ENCODE measurements around the gene SVOP.

The SVOP gene

DNA sequence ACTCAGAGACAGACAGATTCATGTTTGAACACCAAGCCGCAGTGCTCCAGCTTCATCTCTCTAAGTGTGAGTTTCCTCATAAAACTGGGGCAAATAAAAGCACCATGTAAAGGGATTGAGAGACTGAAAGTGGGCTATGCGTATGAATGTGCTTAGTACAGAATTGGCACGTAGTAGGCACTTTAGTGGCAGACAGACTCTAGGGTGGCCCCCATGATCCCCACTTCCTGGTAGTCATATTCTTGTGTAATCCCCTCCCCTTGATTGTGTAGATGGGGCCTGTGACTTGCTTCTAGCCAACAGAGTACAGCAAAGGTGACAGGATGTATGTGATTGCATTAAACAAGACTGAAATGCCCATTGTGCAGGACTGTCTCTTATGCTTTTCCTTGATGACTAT lies 98.0 kb downstream of the SVOP start:
- no peak for DNase-seq

- DNase-seq = no peak
Measured at GRCh38 chr12:108921946-108922345, 98.9 kb downstream of the SVOP start.

GRCh38 chr12:108918960-108919642 lies 101.8 kb downstream of the SVOP start:
- no peak for DNase-seq

GRCh38 chr12:108918206-108918605 lies 102.7 kb downstream of the SVOP start:
- DNase-seq = no peak

DNA sequence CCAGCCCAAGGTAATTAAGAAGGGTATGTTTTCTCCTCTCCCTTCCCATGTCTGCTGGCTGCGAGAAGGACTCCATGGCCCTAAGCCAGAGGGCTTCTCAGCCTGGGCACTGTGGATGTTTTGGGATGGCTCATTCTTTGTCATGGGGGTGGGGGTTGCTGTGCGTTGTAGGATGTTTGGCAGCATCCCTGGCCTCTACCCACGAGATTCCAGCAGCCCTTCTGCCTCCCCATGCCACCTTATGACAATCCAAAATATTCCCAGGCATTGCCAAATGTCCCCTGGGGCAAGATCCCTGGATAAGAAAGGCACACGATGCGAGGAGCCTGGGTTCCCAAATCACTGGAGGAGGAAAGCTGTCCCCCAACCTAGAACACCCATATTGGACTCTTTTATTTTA lies 104.5 kb downstream of the SVOP start:
- no peak for DNase-seq

GRCh38 chr12:108915632-108916133 lies 105.2 kb downstream of the SVOP start:
- DNase-seq = no peak

DNA sequence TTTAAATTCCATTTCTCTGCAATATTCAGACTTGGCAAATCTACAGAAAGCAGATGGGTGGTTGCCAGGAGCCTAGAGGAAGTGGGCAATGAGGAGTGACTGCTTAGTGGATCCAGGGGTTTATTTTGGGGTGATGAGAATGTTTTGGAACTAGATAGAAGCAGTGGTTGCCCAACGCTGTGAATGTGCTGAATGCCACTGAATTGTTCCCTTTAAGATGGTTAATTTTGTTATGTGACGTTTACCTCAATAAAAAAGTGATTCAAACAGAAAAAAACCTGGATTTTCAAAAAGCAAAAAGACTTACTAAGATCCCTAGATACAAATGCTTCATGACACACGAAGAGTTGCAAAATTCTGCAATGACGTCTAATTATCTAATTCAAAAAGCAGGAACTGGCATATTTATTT lies 106.7 kb downstream of the SVOP start:
- DNase-seq = no peak

- DNase-seq = no peak
Measured at GRCh38 chr12:108912361-108912760, 108.5 kb downstream of the SVOP start.

GRCh38 chr12:108911915-108912314 lies 109.0 kb downstream of the SVOP start:
- DNase-seq = no peak

DNA sequence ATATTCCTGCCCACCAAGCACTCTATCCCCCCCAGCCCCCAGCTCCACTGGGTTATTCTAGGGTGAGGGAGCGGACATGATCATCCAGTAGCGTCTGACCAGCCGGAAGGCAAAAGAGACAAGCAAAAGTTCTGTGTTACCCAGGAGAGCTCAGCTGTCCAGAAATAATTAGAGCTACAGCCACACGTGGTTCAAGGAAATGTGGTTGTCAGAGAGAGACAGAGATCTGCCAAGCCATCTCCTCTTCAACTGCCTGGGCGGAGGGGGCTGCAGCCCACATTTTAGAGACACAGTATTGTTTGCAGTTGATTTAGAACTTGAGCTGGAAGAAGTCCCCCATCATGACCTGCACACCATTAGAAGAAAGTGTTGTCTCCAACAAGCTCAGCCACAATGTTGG lies 110.5 kb downstream of the SVOP start:
- no peak for DNase-seq

DNA sequence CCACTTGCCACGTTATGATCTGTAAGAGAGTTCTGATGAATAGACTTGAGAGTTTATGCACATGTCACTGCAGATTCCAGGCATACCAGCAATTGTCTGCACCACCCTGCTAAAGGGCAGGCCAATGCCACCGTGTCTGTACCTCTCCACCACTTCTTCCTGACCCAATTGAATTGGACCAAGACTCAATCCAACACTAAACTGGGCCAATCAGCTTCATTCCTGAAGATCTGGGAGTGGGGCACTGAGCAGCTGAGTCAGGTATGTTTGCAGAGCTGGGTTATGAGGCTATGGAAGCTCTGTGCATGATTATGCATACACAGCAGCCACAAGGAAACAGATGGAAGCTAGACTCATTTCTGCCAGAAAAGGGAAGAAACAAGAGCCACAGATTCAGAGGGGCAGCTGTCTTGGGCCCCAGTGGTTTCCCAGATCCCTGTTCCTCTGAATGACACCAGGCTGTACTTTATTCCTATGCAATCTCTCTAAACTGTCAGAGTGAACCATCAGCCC lies 113.0 kb downstream of the SVOP start:
- DNase-seq = no peak

- DNase-seq = no peak
Measured at GRCh38 chr12:108906971-108907370, 113.9 kb downstream of the SVOP start.

- no peak for DNase-seq
Measured at GRCh38 chr12:108905725-108906124, 115.1 kb downstream of the SVOP start.

GRCh38 chr12:108899145-108899544 lies 121.7 kb downstream of the SVOP start:
- no peak for DNase-seq

DNA sequence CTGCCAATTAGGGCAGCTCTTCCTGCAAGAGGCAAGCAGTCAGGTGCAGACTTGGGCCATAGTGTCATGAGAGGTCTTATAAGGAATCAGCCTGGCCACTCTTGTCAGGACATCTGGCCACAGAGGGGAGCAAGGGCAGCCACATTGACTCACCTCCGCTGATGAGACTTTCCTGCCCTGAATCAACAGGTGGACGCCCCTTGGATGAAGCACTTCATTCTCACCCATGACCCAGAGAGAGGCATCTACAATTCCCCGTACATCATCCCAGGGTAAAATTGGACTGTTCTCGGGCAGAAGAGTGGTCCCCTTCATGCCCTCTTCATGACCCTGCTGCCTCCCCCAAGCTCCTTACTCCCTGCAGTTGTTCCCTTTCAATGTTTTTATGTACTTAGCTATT lies 124.1 kb downstream of the SVOP start:
- DNase-seq = no peak

GRCh38 chr12:108896336-108896735 lies 124.5 kb downstream of the SVOP start:
- no peak for DNase-seq

GRCh38 chr12:108895220-108895802 lies 125.6 kb downstream of the SVOP start:
- no peak for DNase-seq

- peak; percentile 29 for DNase-seq
Measured at GRCh38 chr12:108890208-108890607, 130.7 kb downstream of the SVOP start.

GRCh38 chr12:108888031-108888430 lies 132.8 kb downstream of the SVOP start:
- no peak for DNase-seq

- DNase-seq = no peak
Measured at GRCh38 chr12:108886873-108887629, 133.8 kb downstream of the SVOP start.

DNA sequence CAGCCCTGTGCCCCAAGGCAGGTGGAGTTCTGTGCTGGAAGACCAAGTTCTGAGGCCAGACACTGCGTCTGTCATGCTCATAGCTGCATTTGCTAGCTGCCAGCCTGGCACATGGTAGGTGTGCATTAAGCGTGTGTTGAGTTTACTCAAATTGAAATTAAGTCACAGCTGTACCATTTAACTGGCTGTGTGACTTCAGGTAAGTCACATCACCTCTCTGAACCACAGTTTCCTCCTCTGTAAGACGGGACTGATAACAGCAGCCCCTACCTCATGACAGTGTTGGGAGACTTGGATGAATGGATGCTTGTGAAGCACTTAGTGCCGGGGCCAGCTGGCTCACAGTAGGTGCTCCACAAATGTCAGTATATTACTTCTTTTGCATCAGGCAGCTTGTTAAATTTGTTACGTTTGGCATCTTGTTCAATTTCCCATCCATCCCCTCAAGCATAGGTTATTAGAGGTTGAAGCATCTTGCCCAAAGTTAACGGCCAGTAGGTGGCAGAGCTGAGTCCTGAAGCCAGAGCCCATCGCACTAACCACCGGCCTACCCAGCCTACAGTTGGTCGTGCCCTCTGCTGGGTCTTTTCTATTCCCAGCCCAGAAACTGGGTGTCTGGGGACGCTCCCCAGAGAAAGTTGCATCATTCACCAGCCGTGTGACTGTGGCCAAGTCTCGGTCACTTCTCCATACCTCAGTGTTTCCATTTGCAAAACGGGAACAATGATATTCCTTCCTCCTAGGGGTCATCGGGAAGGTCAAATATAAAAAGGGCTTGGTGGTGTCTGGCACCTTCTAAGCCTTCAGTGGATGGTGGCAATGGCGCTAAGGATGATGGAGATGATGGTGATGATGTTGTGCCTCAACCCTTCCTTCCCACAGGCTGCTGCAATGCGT lies 136.5 kb downstream of the SVOP start:
- peak; percentile 84 for DNase-seq

GRCh38 chr12:108881953-108882352 lies 138.9 kb downstream of the SVOP start:
- DNase-seq = no peak
